Measurements from ENCODE around the gene IFITM10.

DNA sequence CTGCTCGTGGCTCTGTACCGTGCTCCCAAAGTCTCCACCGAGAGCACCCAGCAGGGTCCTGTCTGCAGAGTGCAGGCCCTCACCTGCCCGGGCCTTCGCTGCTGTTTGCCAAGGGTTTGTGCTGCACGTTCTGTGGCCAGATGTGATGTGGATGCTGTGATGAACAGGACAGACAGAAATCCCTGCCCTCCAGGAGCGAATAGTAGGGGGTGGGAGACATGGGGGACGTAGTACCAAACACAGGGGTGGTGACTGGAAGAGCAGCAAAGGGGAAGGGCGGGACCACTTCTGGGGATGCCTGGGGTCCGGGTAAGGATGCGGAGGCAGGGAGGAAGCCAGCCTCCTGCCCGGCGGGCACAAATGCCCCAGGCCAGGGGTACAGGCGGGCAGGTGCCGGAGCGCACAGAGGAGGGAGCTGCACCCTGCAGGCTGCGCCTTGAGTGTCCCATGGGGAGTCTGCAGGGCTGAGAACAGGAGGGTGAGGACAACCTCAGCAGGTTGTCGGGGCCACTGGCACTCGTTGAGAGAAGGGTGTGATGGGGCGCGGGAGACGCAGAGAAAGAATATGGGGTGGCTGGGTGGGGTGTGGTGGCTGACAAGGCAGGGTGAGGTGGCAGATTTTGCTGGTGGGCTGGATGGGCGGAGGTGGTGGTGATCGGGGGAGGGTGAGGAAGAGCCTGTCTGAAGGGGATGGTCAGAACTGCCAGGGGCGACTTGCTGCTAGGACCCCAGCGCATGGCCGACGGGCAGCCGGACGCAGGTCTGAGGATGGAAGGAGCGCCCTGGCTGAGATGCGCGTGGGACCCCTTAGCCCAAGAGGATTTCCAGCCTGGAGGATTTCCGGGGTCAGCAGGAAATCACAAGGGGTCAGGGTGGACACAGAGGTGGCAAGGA, 29.7 kb upstream of the IFITM10 start:
- no peak for TF ChIP-seq POLR2A (IDR thresholded peaks at IDR 0.05; ENCODE audit: low read depth, low read length)
- TF ChIP-seq POLR2AphosphoS5 (IDR thresholded peaks at IDR 0.05; ENCODE audit: low read depth, low read length): no peak
- TF ChIP-seq SPI1 (IDR thresholded peaks at IDR 0.05; ENCODE audit: low read depth, low read length): no peak
- TF ChIP-seq PAX5 (IDR thresholded peaks at IDR 0.05; ENCODE audit: insufficient read depth, low read length, severe bottlenecking): no peak

All from GM12891 (cell line).